ENCODE data around the gene CFB. TPM values are rescaled to one million over a fixed set of nuclear protein-coding genes. Genes with fewer than 3 reads are reported as not detected.
A peak's percentile ranks its signal among the peaks of the same experiment; 100 is the strongest.

Gene CFB
- polyA plus RNA-seq, 3 donors = 0.37 to 2.2 TPM; not detected in 1

DNA sequence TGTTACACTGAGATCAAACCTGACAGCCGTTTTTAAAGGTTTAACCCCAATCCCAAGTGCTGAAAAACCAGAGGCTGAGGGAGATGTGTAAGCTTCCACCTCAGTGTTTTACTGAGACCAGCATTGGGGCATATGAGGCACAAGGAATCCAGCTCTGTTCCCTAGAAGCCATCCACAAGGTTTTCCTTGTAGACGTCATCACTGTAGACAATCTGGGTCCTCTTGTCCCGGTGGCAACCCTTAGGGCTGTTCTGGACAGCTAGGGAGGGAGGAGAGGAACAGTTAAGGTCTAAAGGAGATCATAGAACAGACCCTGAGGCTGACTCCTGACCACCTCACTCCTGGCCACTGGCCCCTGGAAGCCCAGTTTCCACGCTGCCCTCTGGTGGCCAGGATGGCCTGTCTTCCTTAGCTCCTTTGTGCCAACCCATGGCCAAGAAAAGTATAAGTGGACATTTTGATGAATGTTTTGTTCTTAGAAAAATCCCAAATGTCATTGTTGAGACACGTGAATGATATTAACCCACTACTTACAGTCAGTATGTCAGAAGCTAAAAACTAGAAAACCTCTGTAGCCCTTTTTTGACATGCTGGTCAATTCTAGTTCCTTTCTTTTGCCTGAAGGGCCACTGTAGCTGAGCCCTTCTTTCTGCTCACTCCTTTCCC, 6.4 kb downstream of the CFB start:
- no peak overlapping the region for H3K4me3 ChIP-seq (replicated peaks in 1 of 3; ENCODE audit: low read depth in 2 of 3, low read length in 3 of 3)
- H3K4me1 Mint-ChIP-seq = peaks cover 12% of the 10 kb centered on the region
- peak overlapping the region in 4 of 7 donors; percentile 5 to 84 (median 35) for H3K27ac Mint-ChIP-seq
- peaks cover 61 to 67% of the 10 kb centered on the region in 2 donors for H3K36me3 ChIP-seq (replicated peaks in 1 of 2; ENCODE audit: control insufficient read depth in 1 of 2, insufficient read depth in 2 of 2, low read length in 2 of 2)
- H3K9me3 ChIP-seq (replicated peaks in 1 of 2; ENCODE audit: control insufficient read depth in 1 of 2, insufficient read depth in 1 of 2, low read length in 2 of 2) = no peaks in the 10 kb centered on the region
- no peak overlapping the region for H3K4me2 ChIP-seq (replicated peaks; ENCODE audit: extremely low read depth, low read length, poor library complexity, severe bottlenecking)
- peak overlapping the region in 1 of 2 donors; percentile 10 for H3K27ac ChIP-seq (ENCODE audit: low read depth in 1 of 2, low read length in 2 of 2)
- WGBS (ENCODE audit: insufficient coverage) = 100% methylated on average over 1 of the region's 5 CpGs
- H3K9ac ChIP-seq (ENCODE audit: insufficient read depth, low read length, poor library complexity, severe bottlenecking) = no peak overlapping the region
- H3K4me1 ChIP-seq (ENCODE audit: control insufficient read depth in 1 of 2, insufficient read depth in 2 of 2, low read length in 2 of 2) = no peaks in the 10 kb centered on the region
- no peaks in the 10 kb centered on the region for H3K27me3 ChIP-seq (ENCODE audit: control insufficient read depth in 2 of 2, insufficient read depth in 2 of 2, low read length in 2 of 2)
- peak; percentile 51 to 60 (median 59) for DNase-seq
- H3K79me2 ChIP-seq (ENCODE audit: insufficient read depth, low read length) = no peaks in the 10 kb centered on the region
- peaks cover 1 to 16% (median 3%) of the 10 kb centered on the region in 3 donors for H3K27me3 Mint-ChIP-seq (ENCODE audit: low read depth in 3 of 3)
- peaks cover 55 to 56% of the 10 kb centered on the region in 2 donors for H3K36me3 Mint-ChIP-seq
- no peaks in the 10 kb centered on the region for H4K20me1 ChIP-seq (ENCODE audit: insufficient read depth, low read length)
- H3K9me3 Mint-ChIP-seq = peaks cover 0 to 1% (median 0%) of the 10 kb centered on the region in 7 donors
- intact Hi-C loops (cut with micrococcal nuclease) = loop anchor here in 1 of 2 donors (5.0 to 10.0 kb wide), 3 partner anchors 55 to 407 kb away; partner anchors contain the start of genes ATP6V1G2, DDX39B, EHMT2 and NFKBIL1
- TF ChIP-seq, protein P1, sequence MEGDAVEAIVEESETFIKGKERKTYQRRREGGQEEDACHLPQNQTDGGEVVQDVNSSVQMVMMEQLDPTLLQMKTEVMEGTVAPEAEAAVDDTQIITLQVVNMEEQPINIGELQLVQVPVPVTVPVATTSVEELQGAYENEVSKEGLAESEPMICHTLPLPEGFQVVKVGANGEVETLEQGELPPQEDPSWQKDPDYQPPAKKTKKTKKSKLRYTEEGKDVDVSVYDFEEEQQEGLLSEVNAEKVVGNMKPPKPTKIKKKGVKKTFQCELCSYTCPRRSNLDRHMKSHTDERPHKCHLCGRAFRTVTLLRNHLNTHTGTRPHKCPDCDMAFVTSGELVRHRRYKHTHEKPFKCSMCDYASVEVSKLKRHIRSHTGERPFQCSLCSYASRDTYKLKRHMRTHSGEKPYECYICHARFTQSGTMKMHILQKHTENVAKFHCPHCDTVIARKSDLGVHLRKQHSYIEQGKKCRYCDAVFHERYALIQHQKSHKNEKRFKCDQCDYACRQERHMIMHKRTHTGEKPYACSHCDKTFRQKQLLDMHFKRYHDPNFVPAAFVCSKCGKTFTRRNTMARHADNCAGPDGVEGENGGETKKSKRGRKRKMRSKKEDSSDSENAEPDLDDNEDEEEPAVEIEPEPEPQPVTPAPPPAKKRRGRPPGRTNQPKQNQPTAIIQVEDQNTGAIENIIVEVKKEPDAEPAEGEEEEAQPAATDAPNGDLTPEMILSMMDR (IDR thresholded peaks at IDR 0.05) = peak; percentile 85
- no peak overlapping the region for H2AFZ ChIP-seq (ENCODE audit: insufficient read depth, low read depth, low read length, poor library complexity, severe bottlenecking)
- no peak overlapping the region for H3K4me3 Mint-ChIP-seq

DNA sequence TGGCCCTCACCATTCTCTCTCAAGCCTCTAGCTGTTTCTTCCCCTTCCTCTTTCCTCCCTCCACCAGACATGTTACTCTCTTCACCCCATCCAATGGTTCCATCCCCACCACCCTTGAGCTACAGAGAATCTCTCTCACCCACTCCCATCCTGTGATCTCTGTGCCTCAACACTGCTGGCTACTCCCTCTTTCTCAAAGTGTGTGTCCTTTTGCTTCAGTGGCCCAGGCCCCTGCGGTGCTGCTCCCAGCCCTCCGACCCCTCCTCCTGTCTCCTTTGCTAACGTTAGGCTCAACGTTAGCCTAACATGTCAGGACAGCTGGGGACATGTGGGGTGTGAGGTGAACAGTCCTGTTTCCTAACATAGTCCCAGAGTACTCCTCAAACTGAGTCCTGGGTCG, 7.0 kb downstream of the CFB start:
- Histone ChIP-seq H3K9me3 (replicated peaks in 1 of 2; ENCODE audit: control insufficient read depth in 1 of 2, insufficient read depth in 1 of 2, low read length in 2 of 2) (no peaks in the 10 kb centered on the region), H3K27ac (ENCODE audit: low read depth in 1 of 2, low read length in 2 of 2) (peak overlapping the region in 1 of 2 donors; percentile 10), H3K4me3 (replicated peaks in 1 of 3; ENCODE audit: low read depth in 2 of 3, low read length in 3 of 3) (no peak overlapping the region), H3K36me3 (replicated peaks in 1 of 2; ENCODE audit: control insufficient read depth in 1 of 2, insufficient read depth in 2 of 2, low read length in 2 of 2) (peaks cover 61 to 67% of the 10 kb centered on the region in 2 donors), H4K20me1 (ENCODE audit: insufficient read depth, low read length) (no peaks in the 10 kb centered on the region), H3K79me2 (ENCODE audit: insufficient read depth, low read length) (peaks cover 3% of the 10 kb centered on the region), H3K4me1 (ENCODE audit: control insufficient read depth in 1 of 2, insufficient read depth in 2 of 2, low read length in 2 of 2) (peaks cover 2 to 3% of the 10 kb centered on the region in 2 donors), H3K27me3 (ENCODE audit: control insufficient read depth in 2 of 2, insufficient read depth in 2 of 2, low read length in 2 of 2) (no peaks in the 10 kb centered on the region), H3K4me2 (replicated peaks; ENCODE audit: extremely low read depth, low read length, poor library complexity, severe bottlenecking) (no peak overlapping the region), H3K9ac (ENCODE audit: insufficient read depth, low read length, poor library complexity, severe bottlenecking) (no peak overlapping the region), H2AFZ (ENCODE audit: insufficient read depth, low read depth, low read length, poor library complexity, severe bottlenecking) (no peak overlapping the region)
- 100% methylated on average over 2 of the region's 5 CpGs for WGBS (ENCODE audit: insufficient coverage)
- DNase-seq = no peak
- Mint-ChIP-seq H3K4me3 (no peak overlapping the region), H3K27me3 (ENCODE audit: low read depth in 3 of 3) (peaks cover 0 to 13% (median 1%) of the 10 kb centered on the region in 3 donors), H3K9me3 (peaks cover 0 to 1% (median 0%) of the 10 kb centered on the region in 7 donors), H3K36me3 (peaks cover 55 to 56% of the 10 kb centered on the region in 2 donors), H3K27ac (peak overlapping the region in 6 of 7 donors; percentile 5 to 84 (median 46)), H3K4me1 (peaks cover 16% of the 10 kb centered on the region)
- intact Hi-C loops (cut with micrococcal nuclease) = loop anchor here in 1 of 2 donors (5.0 to 10.0 kb wide), 3 partner anchors 56 to 408 kb away; partner anchors contain the start of genes ATP6V1G2, DDX39B, EHMT2 and NFKBIL1
- TF ChIP-seq, protein P1 (IDR thresholded peaks at IDR 0.05) = no peak
